Endodermal cell (in vitro differentiated cells): ENCODE measurements around the gene PTPRM. TPM values are rescaled to one million over a fixed set of nuclear protein-coding genes. Genes with fewer than 3 reads are reported as not detected.

ENCODE experiments used
- DNase-seq: peaks from one replicate; pipeline ENCODE4 v3.0.0-alpha.2; 2017
- H3K27ac ChIP-seq: 2 replicates; pipeline ENCODE4 v1.5.1; 2013; ENCODE audit warnings: mild to moderate bottlenecking, low read depth, low read length, moderate library complexity
- H3K27me3 ChIP-seq: 2 replicates; pipeline ENCODE4 v1.6.1; 2013; ENCODE audit warnings: mild to moderate bottlenecking, low read length, moderate library complexity; ENCODE audit not compliant: insufficient read depth, control insufficient read depth, poor library complexity, severe bottlenecking
- H3K36me3 ChIP-seq: 2 replicates; pipeline ENCODE4 v1.7.0; 2013; ENCODE audit warnings: mild to moderate bottlenecking, low read length, moderate library complexity; ENCODE audit not compliant: control insufficient read depth, insufficient read depth
- H3K4me1 ChIP-seq: one replicate; pipeline ENCODE4 v1.7.0; 2013; ENCODE audit warnings: low read length; ENCODE audit not compliant: control insufficient read depth, insufficient read depth
- H3K4me3 ChIP-seq: 2 replicates; pipeline ENCODE4 v1.5.1; 2013; ENCODE audit warnings: mild to moderate bottlenecking, low read length, moderate library complexity
- H3K9ac ChIP-seq: 2 replicates; pipeline ENCODE4 v1.6.1; 2013; ENCODE audit warnings: mild to moderate bottlenecking, low read length, moderate library complexity; ENCODE audit not compliant: poor library complexity, severe bottlenecking; ENCODE audit errors: extremely low read depth
- H3K9me3 ChIP-seq: 2 replicates; pipeline ENCODE4 v1.6.1; 2013; ENCODE audit warnings: mild to moderate bottlenecking, low read length, moderate library complexity; ENCODE audit not compliant: control insufficient read depth
- H3K27ac Mint-ChIP-seq: 2 replicates; pipeline ENCODE4 v1.8.0; 2020; ENCODE audit warnings: mixed read lengths
- H3K27me3 Mint-ChIP-seq: 2 replicates; pipeline ENCODE4 v1.8.0; 2021; ENCODE audit warnings: mild to moderate bottlenecking, mixed read lengths; ENCODE audit not compliant: insufficient read depth
- H3K36me3 Mint-ChIP-seq: 2 replicates; pipeline ENCODE4 v1.8.0; 2020; ENCODE audit warnings: low read depth, mixed read lengths
- H3K4me1 Mint-ChIP-seq: 2 replicates; pipeline ENCODE4 v1.8.0; 2020; ENCODE audit warnings: mixed read lengths
- H3K4me3 Mint-ChIP-seq: 2 replicates; pipeline ENCODE4 v1.8.0; 2020; ENCODE audit warnings: mild to moderate bottlenecking, moderate library complexity, mixed read lengths
- H3K9me3 Mint-ChIP-seq: 2 replicates; pipeline ENCODE4 v1.8.0; 2020; ENCODE audit warnings: mild to moderate bottlenecking, mixed read lengths
- WGBS, 2 experiments: methylation state at CpG; one replicate each; pipeline versions ENCODE4 v1.1.5 to v1.1.7; 2013; ENCODE audit warnings: missing lambda C conversion rate in 2 of 2, mixed read lengths in 1 of 2; ENCODE audit not compliant: insufficient coverage in 1 of 2, insufficient read length in 1 of 2; 5-methylcytosine and 5-hydroxymethylcytosine counted together
- total RNA-seq, 2 donors: library from RNA; stranded (reverse); fragmentation: NEBNext Ultra II Directional in 1 of 2; extraction: Animal tissue kit (Norgen Biotek cat#: 25700) in 1 of 2; gene quantifications; 2 replicates in 1 of 2; 3 replicates in 1 of 2; pipeline ENCODE4 v1.2.1, GENCODE V29; 2021
- TF ChIP-seq, protein P1 (sequence below): fragments of 200-600 bp; sonication (generic); conservative IDR thresholded peaks from 2 replicates; pipeline ENCODE4 v1.5.0; 2021; ENCODE audit warnings: antibody characterized with exemption, mild to moderate bottlenecking

Gene PTPRM
- total RNA-seq, 2 donors from 2014 or later: 47.2 to 57.6 TPM

DNA sequence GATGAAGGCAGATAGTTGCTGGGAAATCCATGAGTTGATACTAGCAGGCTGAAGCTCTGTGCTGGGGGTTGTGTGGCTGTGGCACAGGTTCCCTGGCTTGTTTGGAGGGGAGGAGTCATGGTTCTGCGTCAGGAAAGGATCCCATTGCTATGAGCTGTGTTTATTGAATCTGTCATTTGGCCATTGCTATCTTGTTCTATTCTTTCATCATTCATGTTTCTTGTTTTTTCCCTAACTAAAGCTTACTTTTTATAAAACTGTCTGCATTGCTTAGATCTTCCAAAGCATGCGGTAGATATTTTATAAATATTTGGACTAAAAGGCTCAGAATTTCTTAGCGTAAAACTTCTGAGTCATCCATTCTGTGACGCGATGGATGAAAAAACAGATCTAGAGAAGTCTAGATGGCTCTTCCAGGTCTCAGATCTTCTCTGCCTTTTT, 335.3 kb downstream of the PTPRM start:
- H3K4me1 ChIP-seq: peaks cover 5% of the 10 kb centered on the region
- Mint-ChIP-seq H3K36me3 (no peaks in the 10 kb centered on the region), H3K27ac (peak overlapping the region; percentile 75), H3K9me3 (no peaks in the 10 kb centered on the region), H3K27me3 (no peaks in the 10 kb centered on the region), H3K4me3 (no peak overlapping the region), H3K4me1 (peaks cover 20% of the 10 kb centered on the region)
- TF ChIP-seq, protein P1, sequence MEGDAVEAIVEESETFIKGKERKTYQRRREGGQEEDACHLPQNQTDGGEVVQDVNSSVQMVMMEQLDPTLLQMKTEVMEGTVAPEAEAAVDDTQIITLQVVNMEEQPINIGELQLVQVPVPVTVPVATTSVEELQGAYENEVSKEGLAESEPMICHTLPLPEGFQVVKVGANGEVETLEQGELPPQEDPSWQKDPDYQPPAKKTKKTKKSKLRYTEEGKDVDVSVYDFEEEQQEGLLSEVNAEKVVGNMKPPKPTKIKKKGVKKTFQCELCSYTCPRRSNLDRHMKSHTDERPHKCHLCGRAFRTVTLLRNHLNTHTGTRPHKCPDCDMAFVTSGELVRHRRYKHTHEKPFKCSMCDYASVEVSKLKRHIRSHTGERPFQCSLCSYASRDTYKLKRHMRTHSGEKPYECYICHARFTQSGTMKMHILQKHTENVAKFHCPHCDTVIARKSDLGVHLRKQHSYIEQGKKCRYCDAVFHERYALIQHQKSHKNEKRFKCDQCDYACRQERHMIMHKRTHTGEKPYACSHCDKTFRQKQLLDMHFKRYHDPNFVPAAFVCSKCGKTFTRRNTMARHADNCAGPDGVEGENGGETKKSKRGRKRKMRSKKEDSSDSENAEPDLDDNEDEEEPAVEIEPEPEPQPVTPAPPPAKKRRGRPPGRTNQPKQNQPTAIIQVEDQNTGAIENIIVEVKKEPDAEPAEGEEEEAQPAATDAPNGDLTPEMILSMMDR: no peak
- H3K27me3 ChIP-seq: no peaks in the 10 kb centered on the region
- 94 to 95% methylated on average over 4 to 5 of the region's 5 CpGs for WGBS, 2 experiments
- no peak overlapping the region for H3K27ac ChIP-seq
- no peak for DNase-seq
- H3K9ac ChIP-seq: no peak overlapping the region
- H3K9me3 ChIP-seq: no peaks in the 10 kb centered on the region
- peaks cover 5% of the 10 kb centered on the region for H3K36me3 ChIP-seq
- no peak overlapping the region for H3K4me3 ChIP-seq

DNA sequence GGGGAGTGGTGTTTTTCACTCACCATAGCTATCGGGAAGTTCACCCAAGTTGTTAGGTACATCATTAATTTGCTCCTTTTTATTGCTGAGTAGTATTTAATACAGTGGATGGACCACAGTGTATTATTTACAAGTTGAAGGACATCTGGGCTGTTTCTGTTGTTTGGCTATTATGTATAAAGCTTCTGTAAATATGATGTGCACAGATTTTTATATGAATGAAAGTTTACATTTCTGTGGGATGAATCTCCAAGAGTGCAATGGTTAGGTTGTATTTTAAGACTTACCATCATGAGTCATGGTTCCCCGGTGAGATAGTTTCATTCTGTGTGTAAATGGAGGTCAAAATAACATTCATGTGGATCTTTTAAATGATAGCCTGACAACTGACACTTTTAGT, 337.4 kb downstream of the PTPRM start:
- WGBS, 2 experiments: 100% methylated on average over 1 to 2 of the region's 2 CpGs
- DNase-seq: no peak
- H3K27ac Mint-ChIP-seq: no peak overlapping the region
- H3K27me3 ChIP-seq: no peaks in the 10 kb centered on the region
- H3K4me3 ChIP-seq: no peak overlapping the region
- H3K27me3 Mint-ChIP-seq: no peaks in the 10 kb centered on the region
- no peaks in the 10 kb centered on the region for H3K9me3 Mint-ChIP-seq
- H3K9me3 ChIP-seq: no peaks in the 10 kb centered on the region
- no peaks in the 10 kb centered on the region for H3K36me3 Mint-ChIP-seq
- peaks cover 5% of the 10 kb centered on the region for H3K36me3 ChIP-seq
- H3K4me1 Mint-ChIP-seq: peaks cover 5% of the 10 kb centered on the region
- TF ChIP-seq, protein P1: no peak
- no peak overlapping the region for H3K27ac ChIP-seq
- no peak overlapping the region for H3K4me3 Mint-ChIP-seq
- H3K9ac ChIP-seq: no peak overlapping the region
- no peaks in the 10 kb centered on the region for H3K4me1 ChIP-seq

DNA sequence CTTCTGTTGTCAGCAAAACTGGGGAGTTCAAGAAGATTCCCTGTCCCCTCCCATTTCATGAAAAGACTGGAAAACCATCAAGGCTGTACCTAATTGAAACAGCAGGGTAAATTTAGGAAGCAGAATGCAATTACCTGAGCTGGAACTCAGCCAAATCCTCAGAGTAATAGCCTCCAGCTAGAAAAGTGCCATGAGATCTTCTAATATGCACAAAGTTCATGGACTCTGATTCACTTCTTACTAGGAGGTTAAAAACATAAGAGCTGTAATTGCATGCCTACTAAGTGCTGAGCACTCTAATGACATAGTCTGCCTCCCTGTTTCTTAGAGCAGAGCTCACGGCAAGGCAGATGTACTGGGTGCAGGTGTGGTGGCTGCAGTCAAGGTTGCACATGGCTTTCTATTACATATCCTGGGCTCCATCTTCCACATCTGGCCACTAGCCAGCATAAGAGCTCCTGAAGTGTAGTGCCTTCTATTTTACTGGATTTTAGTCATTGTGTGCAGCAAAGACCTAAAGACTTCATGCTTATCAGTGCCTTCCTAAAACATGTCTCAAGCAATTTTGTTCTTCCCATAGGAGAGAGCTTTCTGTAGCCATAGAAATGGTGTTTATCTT, 341.7 kb downstream of the PTPRM start:
- no peak overlapping the region for H3K27ac ChIP-seq
- TF ChIP-seq, protein P1: no peak
- H3K9me3 ChIP-seq: no peaks in the 10 kb centered on the region
- peaks cover 5% of the 10 kb centered on the region for H3K36me3 ChIP-seq
- no peaks in the 10 kb centered on the region for H3K27me3 Mint-ChIP-seq
- no peak overlapping the region for H3K4me3 Mint-ChIP-seq
- 94% methylated on average over 1 of the region's 1 CpG; no CpG with 5 or more reads in 1 of the 2 experiments for WGBS, 2 experiments
- H3K4me1 Mint-ChIP-seq: no peaks in the 10 kb centered on the region
- H3K36me3 Mint-ChIP-seq: no peaks in the 10 kb centered on the region
- no peak overlapping the region for H3K27ac Mint-ChIP-seq
- H3K27me3 ChIP-seq: no peaks in the 10 kb centered on the region
- H3K4me3 ChIP-seq: no peak overlapping the region
- no peaks in the 10 kb centered on the region for H3K4me1 ChIP-seq
- no peak for DNase-seq
- H3K9ac ChIP-seq: no peak overlapping the region
- no peaks in the 10 kb centered on the region for H3K9me3 Mint-ChIP-seq
